Activated naive CD8-positive, alpha-beta T cell treated with anti-CD3 and anti-CD28 coated beads for 36 hours (primary cell): ENCODE measurements around the gene NAV2. TPM values are rescaled to one million over a fixed set of nuclear protein-coding genes. Genes with fewer than 3 reads are reported as not detected.

Experiments used
- DNase-seq: peaks from one replicate; pipeline ENCODE4 v3.0.0; 2021
- H3K27ac Mint-ChIP-seq: one replicate; pipeline ENCODE4 v1.8.0; 2022; ENCODE audit warnings: mild to moderate bottlenecking, moderate library complexity, mixed read lengths
- H3K27me3 Mint-ChIP-seq: one replicate; pipeline ENCODE4 v1.8.0; 2022; ENCODE audit warnings: mild to moderate bottlenecking, mixed read lengths
- H3K36me3 Mint-ChIP-seq: one replicate; pipeline ENCODE4 v1.8.0; 2021; ENCODE audit warnings: mild to moderate bottlenecking, mixed read lengths
- H3K4me1 Mint-ChIP-seq: one replicate; pipeline ENCODE4 v1.8.0; 2021; ENCODE audit warnings: mixed read lengths
- H3K4me3 Mint-ChIP-seq: one replicate; pipeline ENCODE4 v1.8.0; 2022; ENCODE audit warnings: mild to moderate bottlenecking, moderate library complexity, mixed read lengths
- H3K9me3 Mint-ChIP-seq: one replicate; pipeline ENCODE4 v1.8.0; 2022; ENCODE audit warnings: mixed read lengths
- total RNA-seq, 2 experiments: library from RNA; stranded (reverse); gene quantifications; one replicate each; pipeline ENCODE4 v1.2.3, GENCODE V29; 2021

NAV2 gene
- total RNA-seq, 2 experiments from 2014 or later = 0.14 to 0.20 TPM

DNA sequence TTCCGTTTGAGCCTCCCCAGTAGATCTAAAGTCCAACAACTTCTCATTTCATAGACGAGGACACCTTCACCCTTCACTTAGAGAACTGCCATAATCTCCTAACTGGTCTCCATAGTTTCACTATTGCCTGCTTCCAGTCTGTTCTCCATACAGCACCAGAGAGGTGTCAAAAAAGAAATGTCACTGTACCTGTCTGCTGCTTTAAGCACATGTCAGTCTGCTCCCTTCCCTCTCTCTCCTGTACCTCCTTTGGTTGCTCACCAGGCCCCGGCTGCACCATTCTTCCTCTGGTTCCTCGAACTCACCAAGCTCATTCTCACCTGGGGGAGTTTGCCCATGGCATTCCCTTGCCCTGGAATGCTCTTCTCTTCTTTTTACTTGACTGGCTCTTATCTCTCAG lies 75.8 kb downstream of the NAV2 start:
- H3K27me3 Mint-ChIP-seq = peaks cover 24% of the 10 kb centered on the region
- DNase-seq = no peak
- no peak overlapping the region for H3K27ac Mint-ChIP-seq
- H3K4me3 Mint-ChIP-seq = no peak overlapping the region
- H3K4me1 Mint-ChIP-seq = no peaks in the 10 kb centered on the region
- no peaks in the 10 kb centered on the region for H3K9me3 Mint-ChIP-seq
- no peaks in the 10 kb centered on the region for H3K36me3 Mint-ChIP-seq

- Mint-ChIP-seq H3K36me3 (no peaks in the 10 kb centered on the region), H3K27ac (no peak overlapping the region), H3K4me1 (no peaks in the 10 kb centered on the region), H3K9me3 (no peaks in the 10 kb centered on the region), H3K27me3 (peaks cover 20% of the 10 kb centered on the region), H3K4me3 (no peak overlapping the region)
- no peak for DNase-seq
Measured at GRCh38 chr11:19789245-19789644, 76.6 kb downstream of the NAV2 start.

DNA sequence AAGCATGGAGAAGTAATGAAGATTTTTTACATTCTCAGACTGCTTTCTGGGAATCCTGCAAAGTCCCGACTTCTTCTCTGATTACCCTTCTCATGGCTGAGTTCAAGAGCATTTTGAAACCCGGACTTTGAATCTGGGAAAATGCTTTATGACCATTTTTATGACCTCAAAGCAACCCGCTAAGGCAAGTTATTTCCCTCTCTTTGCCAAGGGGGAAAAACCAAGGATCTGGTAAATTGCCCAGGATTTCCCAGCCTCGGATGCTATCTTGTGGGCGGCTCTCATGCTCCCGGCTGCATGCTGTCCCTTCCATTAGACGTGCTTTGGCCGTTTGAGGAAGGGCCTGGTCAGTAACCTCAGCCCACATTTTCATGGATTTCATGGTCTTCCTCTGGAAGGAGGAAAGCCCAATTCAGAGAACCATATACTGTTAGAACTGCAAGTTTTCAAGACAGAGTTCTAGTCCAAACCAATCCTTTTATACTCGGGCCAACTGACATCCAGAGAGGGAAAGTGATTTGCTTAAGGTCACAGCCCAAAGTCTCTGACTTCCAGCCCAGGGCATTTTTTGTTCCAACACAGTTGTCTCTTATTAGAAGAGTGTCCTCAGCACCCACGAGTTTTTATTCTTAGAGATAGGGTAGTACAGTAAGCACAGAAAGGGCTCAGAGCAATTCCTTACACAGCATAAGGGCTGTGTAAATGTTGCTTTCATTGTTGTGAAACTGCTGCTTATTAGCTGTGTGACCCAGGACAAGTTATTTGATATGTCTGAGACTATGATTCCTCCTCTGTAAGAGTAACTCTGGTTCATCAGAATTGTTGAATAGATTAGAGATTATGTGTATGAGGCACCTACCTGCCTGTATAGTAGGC lies 77.4 kb downstream of the NAV2 start:
- Mint-ChIP-seq H3K27me3 (peaks cover 20% of the 10 kb centered on the region), H3K9me3 (no peaks in the 10 kb centered on the region), H3K27ac (no peak overlapping the region), H3K4me1 (no peaks in the 10 kb centered on the region), H3K36me3 (no peaks in the 10 kb centered on the region), H3K4me3 (no peak overlapping the region)
- DNase-seq = no peak

DNA sequence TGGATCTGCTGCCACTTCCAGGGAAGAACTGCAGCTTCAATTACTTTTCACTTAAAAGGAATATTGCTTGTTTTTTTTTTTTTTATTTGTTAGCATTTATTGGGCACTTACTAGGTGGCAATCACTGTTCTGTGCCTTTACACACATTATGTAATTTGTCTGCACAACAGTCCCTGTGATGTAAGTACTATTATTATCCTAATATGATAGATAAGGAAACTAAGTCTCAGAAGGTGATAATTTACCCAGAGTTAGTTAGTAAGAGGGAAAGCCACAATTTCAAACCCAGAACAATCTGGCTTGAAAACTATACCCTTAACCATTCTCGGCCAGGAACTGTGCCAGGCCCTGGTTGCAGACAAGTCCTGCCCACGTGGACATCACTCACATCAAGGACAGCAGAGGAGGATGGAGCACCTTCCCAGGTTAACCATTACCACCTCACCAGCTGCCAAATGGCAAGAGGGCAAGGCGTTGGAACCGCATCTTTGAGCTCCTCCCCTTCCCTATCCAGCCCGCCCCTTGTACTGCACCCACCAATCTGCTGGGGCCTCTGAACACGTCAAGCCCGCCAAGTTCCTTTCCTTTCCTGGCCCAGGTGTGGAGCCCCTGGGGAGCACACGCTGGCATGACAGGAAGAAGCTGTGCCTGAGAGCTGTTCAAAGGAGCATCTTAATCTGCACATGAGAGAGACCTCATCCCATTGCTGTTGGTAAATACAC lies 78.4 kb downstream of the NAV2 start:
- Mint-ChIP-seq H3K27ac (no peak overlapping the region), H3K4me1 (no peaks in the 10 kb centered on the region), H3K36me3 (no peaks in the 10 kb centered on the region), H3K9me3 (no peaks in the 10 kb centered on the region), H3K27me3 (peaks cover 20% of the 10 kb centered on the region), H3K4me3 (no peak overlapping the region)
- DNase-seq = no peak

- no peak overlapping the region for H3K27ac Mint-ChIP-seq
- no peaks in the 10 kb centered on the region for H3K36me3 Mint-ChIP-seq
- no peaks in the 10 kb centered on the region for H3K4me1 Mint-ChIP-seq
- no peaks in the 10 kb centered on the region for H3K9me3 Mint-ChIP-seq
- H3K4me3 Mint-ChIP-seq = no peak overlapping the region
- H3K27me3 Mint-ChIP-seq = peaks cover 16% of the 10 kb centered on the region
- DNase-seq = no peak
Measured at GRCh38 chr11:19792510-19792909, 79.9 kb downstream of the NAV2 start.

DNA sequence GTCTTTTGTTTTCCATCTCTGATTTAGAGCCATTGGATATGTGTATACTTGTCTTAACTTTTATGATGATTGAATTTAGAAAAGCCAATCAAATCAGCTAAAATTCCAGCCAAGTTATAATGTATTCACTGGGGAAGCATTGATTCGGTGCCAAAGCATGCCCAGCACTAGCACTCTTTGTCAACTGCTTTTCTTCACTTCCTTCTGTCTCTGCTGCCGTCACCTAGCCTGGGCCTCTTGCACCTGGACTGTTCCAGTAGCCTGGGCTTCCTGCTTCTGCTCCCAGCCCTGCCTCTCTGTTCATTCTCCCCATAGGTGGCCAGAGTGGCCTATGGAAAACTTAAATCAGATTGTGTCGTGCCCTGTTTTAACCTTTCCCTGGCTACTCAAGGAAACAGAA lies 80.7 kb downstream of the NAV2 start:
- H3K27ac Mint-ChIP-seq = no peak overlapping the region
- H3K27me3 Mint-ChIP-seq = peaks cover 13% of the 10 kb centered on the region
- no peak overlapping the region for H3K4me3 Mint-ChIP-seq
- no peaks in the 10 kb centered on the region for H3K4me1 Mint-ChIP-seq
- no peaks in the 10 kb centered on the region for H3K36me3 Mint-ChIP-seq
- no peak for DNase-seq
- H3K9me3 Mint-ChIP-seq = no peaks in the 10 kb centered on the region

GRCh38 chr11:19794161-19794560 lies 81.5 kb downstream of the NAV2 start:
- Mint-ChIP-seq H3K4me3 (no peak overlapping the region), H3K9me3 (no peaks in the 10 kb centered on the region)

DNA sequence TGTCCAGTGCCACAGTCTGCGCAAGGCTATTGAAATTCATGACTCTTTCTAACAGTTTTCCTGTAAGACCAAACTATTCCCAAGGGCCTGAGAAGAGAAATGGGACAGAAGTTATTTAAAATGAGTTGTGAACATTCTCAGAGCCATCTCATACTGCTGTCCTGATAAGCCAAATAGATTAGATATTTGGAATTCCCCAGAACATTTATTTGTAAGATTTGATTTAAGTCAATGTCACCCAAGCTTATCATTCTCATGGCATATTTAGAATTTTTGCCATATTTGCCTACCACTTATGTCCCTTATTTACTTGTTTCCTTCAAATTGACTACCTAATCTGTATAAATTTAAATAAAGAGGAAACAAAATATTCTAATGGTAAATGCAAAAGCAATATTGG lies 82.4 kb downstream of the NAV2 start:
- H3K9me3 Mint-ChIP-seq = no peaks in the 10 kb centered on the region
- H3K4me3 Mint-ChIP-seq = no peak overlapping the region
- DNase-seq = no peak
- no peaks in the 10 kb centered on the region for H3K36me3 Mint-ChIP-seq
- peaks cover 6% of the 10 kb centered on the region for H3K27me3 Mint-ChIP-seq
- H3K27ac Mint-ChIP-seq = no peak overlapping the region
- no peaks in the 10 kb centered on the region for H3K4me1 Mint-ChIP-seq

More at GRCh38 chr11:19794161-19794560, 81.5 kb downstream of the NAV2 start:
- DNase-seq = no peak
- no peaks in the 10 kb centered on the region for H3K36me3 Mint-ChIP-seq
- H3K27ac Mint-ChIP-seq = no peak overlapping the region
- H3K4me1 Mint-ChIP-seq = no peaks in the 10 kb centered on the region
- peaks cover 7% of the 10 kb centered on the region for H3K27me3 Mint-ChIP-seq

- Mint-ChIP-seq H3K27ac (no peak overlapping the region), H3K36me3 (no peaks in the 10 kb centered on the region), H3K4me1 (no peaks in the 10 kb centered on the region), H3K9me3 (no peaks in the 10 kb centered on the region), H3K27me3 (peaks cover 4% of the 10 kb centered on the region), H3K4me3 (no peak overlapping the region)
- no peak for DNase-seq
Measured at GRCh38 chr11:19800162-19800561, 87.5 kb downstream of the NAV2 start.

- Mint-ChIP-seq H3K4me3 (no peak overlapping the region), H3K36me3 (no peaks in the 10 kb centered on the region), H3K27ac (no peak overlapping the region)
Measured at GRCh38 chr11:19800714-19801519, 88.3 kb downstream of the NAV2 start.

GRCh38 chr11:19802773-19803293 lies 90.2 kb downstream of the NAV2 start:
- no peak overlapping the region for H3K4me3 Mint-ChIP-seq
- no peaks in the 10 kb centered on the region for H3K4me1 Mint-ChIP-seq
- H3K36me3 Mint-ChIP-seq = no peaks in the 10 kb centered on the region
- no peaks in the 10 kb centered on the region for H3K9me3 Mint-ChIP-seq
- DNase-seq = no peak
- H3K27ac Mint-ChIP-seq = no peak overlapping the region
- H3K27me3 Mint-ChIP-seq = peaks cover 4% of the 10 kb centered on the region

More at GRCh38 chr11:19800714-19801519, 88.3 kb downstream of the NAV2 start:
- no peaks in the 10 kb centered on the region for H3K9me3 Mint-ChIP-seq
- peaks cover 4% of the 10 kb centered on the region for H3K27me3 Mint-ChIP-seq
- no peaks in the 10 kb centered on the region for H3K4me1 Mint-ChIP-seq
- DNase-seq = no peak

- Mint-ChIP-seq H3K4me3 (no peak overlapping the region), H3K9me3 (no peaks in the 10 kb centered on the region), H3K27me3 (peaks cover 4% of the 10 kb centered on the region), H3K4me1 (no peaks in the 10 kb centered on the region), H3K27ac (no peak overlapping the region), H3K36me3 (no peaks in the 10 kb centered on the region)
- DNase-seq = no peak
Measured at GRCh38 chr11:19803506-19803998, 90.9 kb downstream of the NAV2 start.

- DNase-seq = no peak
- Mint-ChIP-seq H3K27ac (no peak overlapping the region), H3K36me3 (no peaks in the 10 kb centered on the region), H3K4me1 (no peaks in the 10 kb centered on the region), H3K27me3 (peaks cover 3% of the 10 kb centered on the region), H3K9me3 (no peaks in the 10 kb centered on the region), H3K4me3 (no peak overlapping the region)
Measured at GRCh38 chr11:19805376-19805775, 92.7 kb downstream of the NAV2 start.

GRCh38 chr11:19805827-19806226 lies 93.2 kb downstream of the NAV2 start:
- no peaks in the 10 kb centered on the region for H3K4me1 Mint-ChIP-seq
- no peak overlapping the region for H3K27ac Mint-ChIP-seq
- H3K36me3 Mint-ChIP-seq = no peaks in the 10 kb centered on the region
- H3K9me3 Mint-ChIP-seq = no peaks in the 10 kb centered on the region
- no peak for DNase-seq
- H3K4me3 Mint-ChIP-seq = no peak overlapping the region
- H3K27me3 Mint-ChIP-seq = peaks cover 4% of the 10 kb centered on the region

DNA sequence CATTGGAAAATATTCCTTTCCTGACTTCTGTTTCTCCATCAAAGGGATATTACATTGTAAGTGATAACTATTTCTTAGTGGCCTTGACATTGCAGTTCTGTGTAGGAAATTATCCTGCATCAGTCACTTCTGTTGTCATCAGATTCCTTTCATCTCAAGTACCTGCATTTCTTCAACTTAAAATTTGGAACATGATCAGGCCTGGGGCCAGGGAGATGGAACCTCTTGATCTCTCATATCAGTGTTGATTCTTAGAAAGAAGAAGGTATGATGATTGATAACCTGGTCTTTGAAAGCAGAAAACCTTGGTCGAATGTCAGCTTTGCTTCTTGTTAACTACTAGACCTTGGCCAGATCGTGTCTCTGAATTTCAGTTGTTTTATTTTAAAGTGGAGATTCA lies 93.6 kb downstream of the NAV2 start:
- DNase-seq = no peak
- Mint-ChIP-seq H3K4me3 (no peak overlapping the region), H3K27ac (no peak overlapping the region), H3K9me3 (no peaks in the 10 kb centered on the region), H3K27me3 (peaks cover 7% of the 10 kb centered on the region), H3K4me1 (no peaks in the 10 kb centered on the region), H3K36me3 (no peaks in the 10 kb centered on the region)
